ENCODE measurements around the gene PDE3B. TPM values are rescaled to one million over a fixed set of nuclear protein-coding genes. Genes with fewer than 3 reads are reported as not detected.
"Not testable (repeated sequence)": the region's sequence is repeated elsewhere in the genome, so short reads cannot be mapped to it uniquely, and the experiment has no call there.

Gene PDE3B
- total and polyA plus RNA-seq, 7 experiments from 2014 or later = 49.7 to 268 (median 139) TPM

GRCh38 chr11:14741195-14741594 lies 97.6 kb downstream of the PDE3B start:
- ATAC-seq (no peak), DNase-seq (no peak)
- Histone ChIP-seq H3K4me3 (ENCODE audit: low read length) (no peak overlapping the region), H3K9me3 (ENCODE audit: control insufficient read depth in 2 of 3, low read length in 3 of 3) (peaks cover 0 to 13% (median 0%) of the 10 kb centered on the region in 3 experiments), H3K27ac (ENCODE audit: low read depth, low read length) (no peak overlapping the region), H3K27me3 (ENCODE audit: control insufficient read depth in 2 of 2, insufficient read depth in 2 of 2, low read length in 2 of 2) (no peaks in the 10 kb centered on the region), H3K36me3 (ENCODE audit: control insufficient read depth in 2 of 3, insufficient read depth in 3 of 3, low read length in 3 of 3) (no peaks in the 10 kb centered on the region), H3K4me1 (ENCODE audit: control insufficient read depth in 2 of 2, insufficient read depth in 2 of 2, low read length in 2 of 2) (peaks cover 2 to 7% of the 10 kb centered on the region in 2 donors)
- H3K4me1 Mint-ChIP-seq = peaks cover 32 to 83% (median 70%) of the 10 kb centered on the region in 7 donors
- H3K4me3 Mint-ChIP-seq = peak overlapping the region in 5 of 10 donors; percentile 5 to 75 (median 60)
- intact Hi-C loops (cut with micrococcal nuclease) = no loop called here
- peaks cover 0 to 58% (median 22%) of the 10 kb centered on the region in 11 donors for H3K9me3 Mint-ChIP-seq
- peak overlapping the region in 7 of 9 donors; percentile 8 to 75 (median 58) for H3K27ac Mint-ChIP-seq
- no peaks in the 10 kb centered on the region for H3K27me3 Mint-ChIP-seq
- POLR2A ChIA-PET = no interaction called here
- peaks cover 28 to 76% (median 56%) of the 10 kb centered on the region in 5 donors for H3K36me3 Mint-ChIP-seq
- CTCF ChIA-PET = no interaction called here

GRCh38 chr11:14742849-14743559 lies 99.4 kb downstream of the PDE3B start:
- peaks cover 2 to 11% of the 10 kb centered on the region in 2 donors for H3K4me1 ChIP-seq (ENCODE audit: control insufficient read depth in 2 of 2, insufficient read depth in 2 of 2, low read length in 2 of 2)
- H3K4me3 Mint-ChIP-seq = peak overlapping the region in 1 of 10 donors; percentile 60

GRCh38 chr11:14743667-14744066 lies 100.1 kb downstream of the PDE3B start:
- Mint-ChIP-seq H3K36me3 (peaks cover 24 to 65% (median 59%) of the 10 kb centered on the region in 5 donors), H3K4me3 (peak overlapping the region in 7 of 10 donors; percentile 28 to 55 (median 39)), H3K27ac (peak overlapping the region; percentile 7 to 81 (median 45)), H3K4me1 (peaks cover 37 to 84% (median 71%) of the 10 kb centered on the region in 7 donors), H3K9me3 (peaks cover 4 to 51% (median 16%) of the 10 kb centered on the region in 11 donors)
- CTCF ChIA-PET; H3K27me3 ChIP-seq (ENCODE audit: control insufficient read depth in 2 of 2, insufficient read depth in 2 of 2, low read length in 2 of 2); POLR2A ChIA-PET; H3K27me3 Mint-ChIP-seq; intact Hi-C loops (cut with micrococcal nuclease); H3K4me3 ChIP-seq (ENCODE audit: low read length); ATAC-seq; H3K36me3 ChIP-seq (ENCODE audit: control insufficient read depth in 2 of 3, insufficient read depth in 3 of 3, low read length in 3 of 3); H3K27ac ChIP-seq (ENCODE audit: low read depth, low read length); DNase-seq: not testable (repeated sequence)
- peaks cover 0 to 13% (median 0%) of the 10 kb centered on the region in 3 experiments for H3K9me3 ChIP-seq (ENCODE audit: control insufficient read depth in 2 of 3, low read length in 3 of 3)
- H3K4me1 ChIP-seq (ENCODE audit: control insufficient read depth in 2 of 2, insufficient read depth in 2 of 2, low read length in 2 of 2) = peaks cover 2 to 11% of the 10 kb centered on the region in 2 donors

More at GRCh38 chr11:14742849-14743559, 99.4 kb downstream of the PDE3B start:
- no peak for ATAC-seq
- Mint-ChIP-seq H3K27me3 (no peaks in the 10 kb centered on the region), H3K27ac (peak overlapping the region in 4 of 9 donors; percentile 28 to 81 (median 52)), H3K36me3 (peaks cover 27 to 72% (median 59%) of the 10 kb centered on the region in 5 donors), H3K9me3 (peaks cover 4 to 58% (median 19%) of the 10 kb centered on the region in 11 donors), H3K4me1 (peaks cover 37 to 89% (median 78%) of the 10 kb centered on the region in 7 donors)
- CTCF ChIA-PET = interaction anchor here (0.8 kb wide), 1 partner anchor 25 kb away, joined by 3 read pairs; no protein-coding TSS in a partner anchor
- H3K4me3 ChIP-seq (ENCODE audit: low read length) = no peak overlapping the region
- no peaks in the 10 kb centered on the region for H3K27me3 ChIP-seq (ENCODE audit: control insufficient read depth in 2 of 2, insufficient read depth in 2 of 2, low read length in 2 of 2)
- POLR2A ChIA-PET = no interaction called here
- peaks cover 0 to 13% (median 0%) of the 10 kb centered on the region in 3 experiments for H3K9me3 ChIP-seq (ENCODE audit: control insufficient read depth in 2 of 3, low read length in 3 of 3)
- no peak overlapping the region for H3K27ac ChIP-seq (ENCODE audit: low read depth, low read length)
- no peaks in the 10 kb centered on the region for H3K36me3 ChIP-seq (ENCODE audit: control insufficient read depth in 2 of 3, insufficient read depth in 3 of 3, low read length in 3 of 3)
- no peak for DNase-seq
- intact Hi-C loops (cut with micrococcal nuclease) = no loop called here

GRCh38 chr11:14746857-14747395 lies 103.3 kb downstream of the PDE3B start:
- peaks cover 2 to 28% of the 10 kb centered on the region in 2 donors for H3K4me1 ChIP-seq (ENCODE audit: control insufficient read depth in 2 of 2, insufficient read depth in 2 of 2, low read length in 2 of 2)
- H3K4me1 Mint-ChIP-seq = peaks cover 34 to 83% (median 68%) of the 10 kb centered on the region in 7 donors
- peak overlapping the region in 7 of 10 donors; percentile 8 to 59 (median 17) for H3K4me3 Mint-ChIP-seq
- ATAC-seq (no peak), DNase-seq (no peak)
- no peaks in the 10 kb centered on the region for H3K27me3 ChIP-seq (ENCODE audit: control insufficient read depth in 2 of 2, insufficient read depth in 2 of 2, low read length in 2 of 2)
- H3K36me3 Mint-ChIP-seq = peaks cover 11 to 47% (median 35%) of the 10 kb centered on the region in 5 donors
- H3K27ac Mint-ChIP-seq = peak overlapping the region; percentile 8 to 78 (median 49)
- H3K36me3 ChIP-seq (ENCODE audit: control insufficient read depth in 2 of 3, insufficient read depth in 3 of 3, low read length in 3 of 3) = no peaks in the 10 kb centered on the region
- H3K9me3 Mint-ChIP-seq = peaks cover 0 to 20% (median 7%) of the 10 kb centered on the region in 11 donors
- no peak overlapping the region for H3K27ac ChIP-seq (ENCODE audit: low read depth, low read length)
- intact Hi-C loops (cut with micrococcal nuclease) = loop anchor here in 1 of 2 donors (1.0 to 2.0 kb wide), 2 partner anchors 8 to 16 kb away; no protein-coding TSS in a partner anchor
- peaks cover 0 to 7% (median 0%) of the 10 kb centered on the region in 3 experiments for H3K9me3 ChIP-seq (ENCODE audit: control insufficient read depth in 2 of 3, low read length in 3 of 3)
- CTCF ChIA-PET = no interaction called here
- POLR2A ChIA-PET = no interaction called here
- no peaks in the 10 kb centered on the region for H3K27me3 Mint-ChIP-seq
- no peak overlapping the region for H3K4me3 ChIP-seq (ENCODE audit: low read length)

GRCh38 chr11:14748090-14748489 lies 104.5 kb downstream of the PDE3B start:
- no peak overlapping the region for H3K4me3 Mint-ChIP-seq
- H3K9me3 Mint-ChIP-seq = peaks cover 0 to 13% (median 5%) of the 10 kb centered on the region in 11 donors
- Histone ChIP-seq H3K27ac (ENCODE audit: low read depth, low read length) (no peak overlapping the region), H3K36me3 (ENCODE audit: control insufficient read depth in 2 of 3, insufficient read depth in 3 of 3, low read length in 3 of 3) (no peaks in the 10 kb centered on the region), H3K4me1 (ENCODE audit: control insufficient read depth in 2 of 2, insufficient read depth in 2 of 2, low read length in 2 of 2) (peaks cover 1 to 36% of the 10 kb centered on the region in 2 donors), H3K4me3 (ENCODE audit: low read length) (no peak overlapping the region), H3K9me3 (ENCODE audit: control insufficient read depth in 2 of 3, low read length in 3 of 3) (peaks cover 0 to 5% (median 0%) of the 10 kb centered on the region in 3 experiments), H3K27me3 (ENCODE audit: control insufficient read depth in 2 of 2, insufficient read depth in 2 of 2, low read length in 2 of 2) (no peaks in the 10 kb centered on the region)
- intact Hi-C loops (cut with micrococcal nuclease) = loop anchor here in 1 of 2 donors (2.0 kb wide), 1 partner anchor 13 kb away; no protein-coding TSS in a partner anchor
- peaks cover 4 to 44% (median 28%) of the 10 kb centered on the region in 5 donors for H3K36me3 Mint-ChIP-seq
- ChIA-PET CTCF (interaction anchor here (1.1 to 1.2 kb wide), 2 partner anchors 40 to 104 kb away, joined by 3 to 4 read pairs; no protein-coding TSS in a partner anchor), POLR2A (interaction anchor here (0.8 to 1.0 kb wide), 2 partner anchors 112 to 186 kb away, joined by 3 to 4 read pairs; no protein-coding TSS in a partner anchor)
- H3K27me3 Mint-ChIP-seq = no peaks in the 10 kb centered on the region
- peaks cover 40 to 83% (median 71%) of the 10 kb centered on the region in 7 donors for H3K4me1 Mint-ChIP-seq
- ATAC-seq (no peak), DNase-seq (no peak)
- H3K27ac Mint-ChIP-seq = peak overlapping the region in 1 of 9 donors; percentile 78

GRCh38 chr11:14750911-14751310 lies 107.3 kb downstream of the PDE3B start:
- no peaks in the 10 kb centered on the region for H3K27me3 ChIP-seq (ENCODE audit: control insufficient read depth in 2 of 2, insufficient read depth in 2 of 2, low read length in 2 of 2)
- peaks cover 0 to 34% of the 10 kb centered on the region in 2 donors for H3K4me1 ChIP-seq (ENCODE audit: control insufficient read depth in 2 of 2, insufficient read depth in 2 of 2, low read length in 2 of 2)
- intact Hi-C loops (cut with micrococcal nuclease) = loop anchor here in 1 of 2 donors (5.0 kb wide), 1 partner anchor 39 kb away; no protein-coding TSS in a partner anchor
- DNase-seq (no peak), ATAC-seq (no peak)
- no peaks in the 10 kb centered on the region for H3K36me3 ChIP-seq (ENCODE audit: control insufficient read depth in 2 of 3, insufficient read depth in 3 of 3, low read length in 3 of 3)
- Mint-ChIP-seq H3K4me1 (peaks cover 30 to 85% (median 68%) of the 10 kb centered on the region in 7 donors), H3K9me3 (peaks cover 0 to 7% (median 0%) of the 10 kb centered on the region in 11 donors), H3K27ac (peak overlapping the region in 7 of 9 donors; percentile 22 to 81 (median 74)), H3K27me3 (no peaks in the 10 kb centered on the region), H3K4me3 (peak overlapping the region in 4 of 10 donors; percentile 2 to 50 (median 20)), H3K36me3 (peaks cover 8 to 40% (median 19%) of the 10 kb centered on the region in 5 donors)
- H3K4me3 ChIP-seq (ENCODE audit: low read length) = no peak overlapping the region
- CTCF ChIA-PET = no interaction called here
- POLR2A ChIA-PET = no interaction called here
- H3K9me3 ChIP-seq (ENCODE audit: control insufficient read depth in 2 of 3, low read length in 3 of 3) = no peaks in the 10 kb centered on the region
- H3K27ac ChIP-seq (ENCODE audit: low read depth, low read length) = no peak overlapping the region
